Thoracic aorta (tissue), 2 donors: Measurements from ENCODE around the gene PRR13. TPM values are rescaled to one million over a fixed set of nuclear protein-coding genes. Genes with fewer than 3 reads are reported as not detected.
"Not testable (repeated sequence)": the region's sequence is repeated elsewhere in the genome, so short reads cannot be mapped to it uniquely, and the experiment has no call there.

ENCODE experiments used
- ATAC-seq: fragments of 150-250 bp; one replicate; pipeline ENCODE4 v1.8.0; 2017; ENCODE audit warnings: low read depth; ENCODE audit not compliant: insufficient number of reproducible peaks, low FRiP score
- DNase-seq: peaks from one replicate; pipeline ENCODE4 v3.0.0-alpha.2; 2020; ENCODE audit warnings: low spot score
- H3K27ac ChIP-seq, 2 donors: fragments of 200-600 bp; sonication (generic); 1 replicate in 1 of 2; 2 replicates in 1 of 2; pipeline ENCODE4 v1.5.1; 2016; ENCODE audit warnings: mild to moderate bottlenecking in 2 of 2, moderate library complexity in 2 of 2
- H3K27me3 ChIP-seq: fragments of 200-600 bp; sonication (generic); replicated peaks from 2 replicates; pipeline ENCODE4 v1.6.0; 2016; ENCODE audit warnings: mild to moderate bottlenecking; ENCODE audit not compliant: insufficient read depth
- H3K36me3 ChIP-seq: fragments of 200-600 bp; sonication (generic); one replicate; pipeline ENCODE4 v1.5.1; 2016
- H3K4me1 ChIP-seq, 2 donors: fragments of 200-600 bp; sonication (generic); 1 replicate in 1 of 2; 2 replicates in 1 of 2; pipeline versions ENCODE4 v1.5.1 to v1.6.0; 2016; ENCODE audit warnings: low read depth in 2 of 2, mild to moderate bottlenecking in 1 of 2; ENCODE audit not compliant: control insufficient read depth in 1 of 2
- H3K4me3 ChIP-seq: fragments of 200-600 bp; sonication (generic); 2 replicates; pipeline ENCODE4 v1.5.1; 2016; ENCODE audit warnings: mild to moderate bottlenecking
- H3K9me3 ChIP-seq: fragments of 200-600 bp; sonication (generic); 2 replicates; pipeline ENCODE4 v1.5.1; 2016
- CTCF ChIP-seq: fragments of 200-600 bp; sonication (generic); IDR thresholded peaks from one replicate; pipeline ENCODE4 v1.5.1; 2019; ENCODE audit warnings: antibody characterized with exemption
- total RNA-seq, 2 donors: library from RNA; depleted of rRNA; stranded (reverse); fragments of >200 nt; gene quantifications; one replicate each; pipeline versions ENCODE4 v1.1.0 to v1.2.3, GENCODE V29; 2016

PRR13 gene
- total RNA-seq, 2 donors from 2014 or later = 53.6 to 86.2 TPM

- Histone ChIP-seq H3K9me3 (no peaks in the 10 kb centered on the region), H3K36me3 (no peaks in the 10 kb centered on the region), H3K27me3 (no peaks in the 10 kb centered on the region), H3K4me3 (no peak overlapping the region), H3K27ac (no peak overlapping the region), H3K4me1 (no peaks in the 10 kb centered on the region)
- no peak for TF ChIP-seq CTCF
- ATAC-seq = no peak
- DNase-seq = no peak
These were observed 13.5 kb upstream of the PRR13 start for GRCh38 chr12:53427905-53428594.

- H3K4me1 ChIP-seq = no peaks in the 10 kb centered on the region
- no peak for TF ChIP-seq CTCF
- no peak overlapping the region for H3K4me3 ChIP-seq
- no peaks in the 10 kb centered on the region for H3K27me3 ChIP-seq
- no peak for ATAC-seq
- no peak for DNase-seq
- no peaks in the 10 kb centered on the region for H3K9me3 ChIP-seq
- no peaks in the 10 kb centered on the region for H3K36me3 ChIP-seq
- no peak overlapping the region for H3K27ac ChIP-seq
These were observed 12.8 kb upstream of the PRR13 start for GRCh38 chr12:53428741-53429140.

GRCh38 chr12:53430116-53430515 lies 11.4 kb upstream of the PRR13 start:
- Histone ChIP-seq H3K36me3 (no peaks in the 10 kb centered on the region), H3K27me3 (no peaks in the 10 kb centered on the region), H3K9me3 (no peaks in the 10 kb centered on the region), H3K4me1 (no peaks in the 10 kb centered on the region), H3K27ac (no peak overlapping the region), H3K4me3 (no peak overlapping the region)
- TF ChIP-seq CTCF = no peak
- ATAC-seq = no peak
- DNase-seq = no peak

- Histone ChIP-seq H3K36me3 (no peaks in the 10 kb centered on the region), H3K4me3 (no peak overlapping the region), H3K27me3 (no peaks in the 10 kb centered on the region), H3K9me3 (no peaks in the 10 kb centered on the region), H3K27ac (no peak overlapping the region), H3K4me1 (no peaks in the 10 kb centered on the region)
- ATAC-seq (no peak), DNase-seq (no peak)
- no peak for TF ChIP-seq CTCF
These were observed 10.3 kb upstream of the PRR13 start for GRCh38 chr12:53431187-53431586.

- not testable (repeated sequence) for H3K9me3 ChIP-seq, H3K4me1 ChIP-seq, H3K36me3 ChIP-seq, H3K4me3 ChIP-seq, H3K27ac ChIP-seq, ATAC-seq, H3K27me3 ChIP-seq, DNase-seq
These were observed 6.2 kb upstream of the PRR13 start for GRCh38 chr12:53435326-53435725.

GRCh38 chr12:53439582-53439981 lies 2.0 kb upstream of the PRR13 start:
- H3K27me3 ChIP-seq, H3K9me3 ChIP-seq, H3K36me3 ChIP-seq, DNase-seq, ATAC-seq, H3K27ac ChIP-seq, H3K4me3 ChIP-seq: not testable (repeated sequence)
- peaks cover 15 to 16% of the 10 kb centered on the region in 2 donors for H3K4me1 ChIP-seq
